ENCODE data around the gene PPP1R13L. TPM values are rescaled to one million over a fixed set of nuclear protein-coding genes. Genes with fewer than 3 reads are reported as not detected.
"Not testable (repeated sequence)": the region's sequence is repeated elsewhere in the genome, so short reads cannot be mapped to it uniquely, and the experiment has no call there.

The PPP1R13L gene
- 9.4 TPM for total RNA-seq (ENCODE audit: insufficient read depth, low replicate concordance)

DNA sequence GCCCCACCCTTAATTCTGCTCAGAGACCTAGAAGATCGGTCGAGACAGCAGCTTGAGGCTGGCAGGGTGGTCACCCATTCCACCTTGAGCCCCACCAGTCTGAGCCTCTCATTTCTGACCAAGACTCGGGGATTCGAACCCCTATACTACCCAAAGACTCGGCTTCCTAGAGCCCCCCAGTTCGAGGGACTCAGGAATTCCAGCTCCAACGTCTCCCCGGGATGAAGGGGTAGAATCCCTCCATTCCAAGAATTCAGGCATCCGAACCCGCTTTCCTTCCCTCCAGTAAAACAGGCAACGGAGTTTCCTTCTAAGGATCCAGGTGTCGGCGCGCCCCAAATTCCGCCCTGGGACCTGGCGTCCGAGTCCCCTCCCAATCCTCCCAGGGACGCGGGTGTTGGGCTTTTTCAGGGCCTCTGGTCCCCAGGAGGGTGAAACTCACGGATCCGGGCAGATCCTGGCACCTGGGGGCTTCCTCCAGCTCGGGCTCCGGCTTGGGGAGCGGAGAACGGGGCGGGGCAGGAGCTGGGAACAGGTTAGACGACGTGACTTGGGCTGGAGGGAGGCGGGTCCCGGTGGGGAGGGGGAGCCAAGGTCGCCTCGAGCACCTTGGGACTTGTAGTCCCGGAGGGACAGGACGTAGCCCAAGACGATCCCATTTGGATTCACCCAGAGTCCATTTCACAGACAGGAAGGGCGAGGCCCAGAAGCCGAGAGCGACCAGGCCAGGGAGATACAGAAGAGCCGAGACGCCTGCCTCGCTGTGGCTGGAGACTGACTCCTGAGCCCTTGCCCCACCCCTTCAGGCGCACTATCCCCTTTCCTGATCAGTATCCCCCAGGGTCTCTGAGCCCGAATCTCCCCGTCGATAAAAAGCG is at the start of gene PPP1R13L:
Gene PPP1R13L (minus strand): TSS at position 513 of the 878 bp plus-strand sequence. CDS start 6,751 bp downstream, outside the sequence.
- peak; percentile 85 for DNase-seq (ENCODE audit: low spot score)

- DNase-seq (ENCODE audit: low spot score), result no peak
Measured at GRCh38 chr19:45451850-45452387, 47.0 kb upstream of the PPP1R13L start.

- peak; percentile 70 for DNase-seq (ENCODE audit: low spot score)
Measured at GRCh38 chr19:45451131-45451849, 46.4 kb upstream of the PPP1R13L start.

DNA sequence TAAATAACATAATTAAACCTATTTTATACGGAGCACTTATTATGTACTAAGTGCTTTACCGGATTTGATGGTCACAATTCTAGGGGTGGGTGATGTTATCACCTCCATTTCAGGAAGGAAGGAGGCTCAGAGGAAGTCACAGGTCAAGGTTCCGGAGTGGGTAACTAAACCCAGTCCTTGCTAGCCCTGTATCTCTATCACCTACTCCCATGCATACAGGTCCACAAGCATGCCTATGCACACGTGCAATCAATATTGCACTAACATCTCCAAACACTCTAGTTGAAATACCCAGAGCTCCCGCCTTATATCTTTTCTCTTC is 45.1 kb upstream of the PPP1R13L start:
- no peak for DNase-seq (ENCODE audit: low spot score)

DNA sequence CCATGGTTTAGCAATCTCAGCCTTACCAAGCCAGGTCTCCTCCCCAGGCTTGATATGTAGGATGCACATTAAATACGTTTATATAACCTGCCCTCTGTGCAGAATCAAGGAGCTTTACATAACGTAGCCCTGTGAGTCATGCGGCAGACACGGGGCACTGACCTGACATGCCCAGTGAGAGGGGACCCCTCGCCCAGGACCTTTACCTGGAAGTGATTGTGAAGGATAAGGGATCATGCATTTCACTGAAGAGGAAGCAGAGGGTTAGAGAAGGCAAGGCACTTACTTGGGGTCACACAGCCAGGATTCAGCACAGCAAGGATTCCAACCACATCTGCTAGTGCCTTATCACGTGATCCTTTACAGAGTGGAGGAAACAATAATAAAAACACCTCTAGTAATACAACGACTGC is 44.0 kb upstream of the PPP1R13L start:
- no peak for DNase-seq (ENCODE audit: low spot score)

DNA sequence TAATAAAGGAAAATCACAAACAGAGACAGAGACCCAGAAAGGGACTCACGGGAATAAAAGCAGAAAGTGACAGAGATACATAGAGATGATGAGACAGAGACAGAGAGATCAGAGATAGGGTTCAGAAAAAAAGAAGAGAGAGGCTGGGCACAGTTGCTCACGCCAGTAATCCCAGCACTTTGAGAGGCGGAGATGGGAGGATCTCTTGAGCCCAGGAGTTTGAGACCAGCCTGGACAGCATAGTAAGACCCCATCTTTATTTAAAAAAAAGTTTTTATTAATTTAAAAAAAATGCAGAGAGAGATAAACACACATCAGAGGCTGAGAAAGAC is 43.5 kb upstream of the PPP1R13L start:
- no peak for DNase-seq (ENCODE audit: low spot score)

DNA sequence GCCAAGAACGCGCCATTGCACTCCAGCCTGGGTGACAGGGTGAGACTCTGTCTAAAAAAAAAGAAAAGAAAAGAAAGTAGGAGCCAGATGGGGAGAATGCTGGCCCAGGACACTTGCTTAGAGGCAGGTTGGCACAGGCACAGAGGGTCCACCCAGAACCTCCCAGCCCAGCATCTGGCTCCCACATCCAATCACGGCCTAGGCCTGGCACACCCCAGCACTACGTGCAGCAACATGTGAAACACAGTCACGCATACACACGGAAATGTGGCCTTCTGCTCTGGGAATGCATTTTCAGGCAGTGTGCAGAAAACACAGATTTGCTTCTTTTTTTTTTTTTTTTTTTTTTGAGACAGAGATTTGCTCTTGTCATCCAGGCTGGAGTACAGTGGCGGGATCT is 42.1 kb upstream of the PPP1R13L start:
- DNase-seq (ENCODE audit: low spot score), result peak; percentile 75

- DNase-seq (ENCODE audit: low spot score), result no peak
Measured at GRCh38 chr19:45446295-45446694, 41.4 kb upstream of the PPP1R13L start.

- no peak for DNase-seq (ENCODE audit: low spot score)
Measured at GRCh38 chr19:45445139-45445538, 40.3 kb upstream of the PPP1R13L start.

DNA sequence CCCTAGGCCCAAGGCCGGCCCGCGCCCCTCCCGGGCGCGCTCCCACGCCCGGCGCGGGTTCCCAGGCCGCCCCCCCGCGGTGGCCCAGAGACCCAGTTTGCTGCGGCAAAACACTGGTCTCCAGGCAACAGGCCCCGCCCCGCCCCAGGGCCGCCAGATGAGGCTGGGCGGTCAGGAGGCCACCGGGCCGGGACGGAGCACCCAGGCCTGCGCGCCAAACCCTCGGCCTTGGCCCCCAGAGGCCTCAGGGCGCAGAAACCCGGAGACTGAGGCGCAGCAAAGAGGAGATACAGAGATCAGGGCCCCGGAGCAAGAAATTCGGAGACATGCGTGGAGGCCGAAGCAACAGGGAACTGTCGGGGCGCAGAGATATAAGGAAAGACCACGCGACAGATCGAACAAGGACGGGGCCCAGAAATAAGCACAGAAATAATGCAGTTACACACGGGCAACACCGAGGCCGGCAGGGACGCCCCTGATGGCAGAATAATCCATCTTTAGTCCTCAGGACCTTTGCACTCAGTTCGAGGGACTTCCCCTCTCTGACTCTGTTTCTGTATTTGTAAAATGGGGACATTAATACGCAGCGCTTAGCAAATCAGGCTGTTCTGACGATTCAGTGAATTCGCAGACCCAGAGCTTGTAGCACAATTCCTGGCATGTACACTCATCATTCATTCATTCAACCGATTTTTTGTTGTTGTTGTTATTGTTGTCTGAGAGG is 39.6 kb upstream of the PPP1R13L start:
- DNase-seq (ENCODE audit: low spot score), result peak; percentile 92

DNA sequence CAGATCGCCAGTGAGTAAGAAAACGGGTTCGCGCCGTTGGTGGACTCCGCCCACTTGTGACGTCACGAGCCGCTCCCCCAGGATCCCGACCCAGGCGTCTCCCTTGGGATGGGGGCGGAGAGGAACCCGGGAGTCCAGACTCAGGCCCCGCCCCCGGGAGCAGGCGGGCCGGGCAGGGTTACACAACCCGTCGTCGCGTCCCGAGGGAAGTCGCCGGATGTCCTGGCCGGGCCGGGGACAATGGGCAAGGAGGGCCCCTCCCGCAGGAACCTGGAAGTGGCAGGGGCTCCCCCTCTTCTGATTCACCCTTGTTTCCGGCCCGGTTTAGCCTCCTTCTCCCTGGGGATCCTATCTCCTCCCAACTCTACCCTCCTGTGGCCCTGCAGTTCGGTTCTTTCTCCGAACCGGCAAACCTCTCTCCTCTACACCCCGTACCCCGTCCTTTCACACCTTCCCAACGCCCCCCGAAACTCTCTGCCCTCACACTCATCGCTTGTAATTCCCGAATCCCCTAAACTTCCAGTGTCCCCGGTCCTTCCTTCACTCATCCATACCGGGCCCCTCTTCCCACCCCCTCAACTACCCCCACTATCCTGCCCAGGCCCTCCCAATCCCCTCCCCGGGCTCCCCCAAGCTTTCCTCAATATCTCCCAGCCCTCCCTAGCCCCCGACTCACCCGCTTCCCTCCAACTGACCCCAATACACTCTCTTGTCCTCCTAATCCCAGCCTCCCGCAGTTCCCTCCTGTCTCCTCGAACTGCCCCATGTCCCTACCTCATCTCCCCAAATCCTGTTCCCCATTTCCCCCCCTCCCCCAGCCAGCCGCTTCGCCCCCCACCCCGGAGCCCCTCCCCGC is 38.8 kb upstream of the PPP1R13L start:
- DNase-seq (ENCODE audit: low spot score), result peak; percentile 94

DNA sequence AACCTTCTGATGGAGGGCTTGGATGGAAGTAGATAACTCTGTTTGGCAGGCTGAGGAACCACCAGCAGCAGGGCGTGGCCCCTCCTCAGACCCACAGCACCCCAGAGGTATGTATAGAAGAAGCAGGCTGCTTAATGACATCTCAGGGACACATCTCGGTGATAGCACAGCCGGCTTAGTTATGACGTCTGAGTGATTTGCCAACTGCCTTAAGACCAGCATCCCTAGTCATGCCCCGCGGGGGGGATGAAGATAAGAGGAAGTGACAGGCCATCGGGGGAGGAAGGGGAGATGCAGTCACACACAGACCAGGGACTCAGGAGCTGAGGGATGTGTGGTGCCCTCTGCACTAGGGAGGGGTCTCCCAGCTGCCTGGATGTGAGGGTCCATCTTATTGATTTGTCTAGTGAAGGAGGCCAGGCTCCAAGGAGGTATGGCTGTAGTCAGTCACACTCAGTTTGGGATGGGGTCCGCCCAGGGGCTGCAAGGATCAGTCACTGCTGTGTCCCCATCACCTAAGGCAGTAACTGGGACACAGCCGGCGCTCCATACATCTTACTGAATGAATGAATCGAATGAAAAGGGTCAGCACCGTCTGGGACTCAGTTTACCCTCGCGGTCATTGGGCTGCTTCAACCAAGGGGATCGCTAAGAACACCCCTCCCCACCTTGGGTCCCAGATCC is 38.1 kb upstream of the PPP1R13L start:
- peak; percentile 67 for DNase-seq (ENCODE audit: low spot score)

DNA sequence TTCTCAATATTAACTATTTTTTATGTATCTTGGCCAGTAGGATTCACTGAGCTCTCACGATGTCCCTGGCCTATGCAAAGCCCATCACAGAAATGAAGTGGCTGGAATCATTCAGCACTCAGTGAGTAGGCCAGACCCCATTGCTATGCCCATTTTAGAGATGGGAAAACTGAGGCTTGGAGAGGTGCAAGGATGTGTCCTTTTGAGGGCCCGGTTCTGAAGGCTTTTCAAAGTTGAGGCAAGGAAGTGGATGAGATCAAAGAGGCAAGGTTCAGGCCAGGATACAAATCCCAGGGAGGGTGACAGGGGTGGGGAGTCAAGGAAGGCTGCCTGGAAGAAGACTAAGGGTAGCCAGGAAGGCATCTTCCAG is 37.5 kb upstream of the PPP1R13L start:
- DNase-seq (ENCODE audit: low spot score), result no peak

- DNase-seq (ENCODE audit: low spot score), result peak; percentile 47
Measured at GRCh38 chr19:45440873-45441654, 36.2 kb upstream of the PPP1R13L start.

- no peak for DNase-seq (ENCODE audit: low spot score)
Measured at GRCh38 chr19:45440259-45440638, 35.4 kb upstream of the PPP1R13L start.

DNA sequence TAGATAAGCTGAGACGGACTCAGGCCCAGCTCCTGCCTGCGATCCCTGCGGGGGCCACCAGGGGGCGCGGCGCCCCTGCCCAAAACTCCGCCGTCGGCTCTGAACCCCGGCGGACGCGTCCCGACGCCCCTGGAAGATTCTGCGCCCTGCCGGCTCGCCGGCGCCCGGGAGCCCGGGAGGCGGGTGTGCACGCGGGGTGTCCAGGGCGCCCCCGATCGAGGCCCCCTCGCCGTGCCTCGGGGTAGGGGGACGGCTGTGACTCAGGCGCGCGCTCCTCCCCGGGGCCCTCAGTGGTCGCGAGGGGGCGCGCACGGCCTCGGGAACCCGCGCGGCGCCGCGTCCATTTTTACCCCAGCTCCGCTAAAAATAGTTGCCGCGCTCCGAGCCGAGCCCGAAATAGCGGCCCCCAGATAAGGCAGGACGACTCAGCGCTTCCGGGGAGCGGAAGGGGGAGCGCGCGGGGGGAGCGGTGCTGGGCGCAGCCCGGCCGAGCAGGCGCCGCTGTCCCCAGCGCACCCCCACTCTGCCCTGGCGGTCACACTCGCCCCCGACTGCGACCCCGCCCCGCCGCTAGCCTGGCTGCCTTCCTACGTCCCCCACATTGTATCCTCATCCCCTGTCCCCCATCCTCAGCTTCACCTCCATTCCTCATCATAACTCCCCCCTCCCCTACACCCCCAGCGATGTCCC is 34.8 kb upstream of the PPP1R13L start:
- DNase-seq (ENCODE audit: low spot score), result peak; percentile 90

GRCh38 chr19:45439190-45439568 is 34.3 kb upstream of the PPP1R13L start:
- DNase-seq (ENCODE audit: low spot score), result no peak

- DNase-seq (ENCODE audit: low spot score), result no peak
Measured at GRCh38 chr19:45437328-45437727, 32.5 kb upstream of the PPP1R13L start.

DNA sequence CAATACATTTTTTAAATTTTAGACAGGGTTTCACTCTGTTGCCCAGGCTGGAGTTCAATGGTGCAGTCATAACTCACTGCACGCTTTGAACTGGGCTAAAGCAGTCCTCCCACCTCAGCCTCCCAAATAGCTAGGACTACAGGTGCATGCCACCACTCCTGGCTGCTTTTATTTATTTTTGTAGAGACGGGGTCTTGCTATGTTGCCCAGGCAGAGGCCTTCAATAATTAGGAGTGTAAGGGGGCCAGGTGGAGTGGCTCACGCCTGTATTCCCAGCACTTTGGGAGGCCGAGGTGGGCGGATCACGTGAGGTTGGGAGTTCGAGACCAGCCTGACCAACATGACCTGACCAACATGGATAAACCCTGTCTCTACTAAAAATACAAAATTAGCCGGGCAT is 27.7 kb upstream of the PPP1R13L start:
- DNase-seq (ENCODE audit: low spot score), result not testable (repeated sequence)

All from umbilical cord (tissue), 2 donors.